ENCODE results near the gene COG7. TPM values are rescaled to one million over a fixed set of nuclear protein-coding genes. Genes with fewer than 3 reads are reported as not detected.

Gene COG7
- total RNA-seq, 1 experiment from 2014 or later, result 22.1 TPM

DNA sequence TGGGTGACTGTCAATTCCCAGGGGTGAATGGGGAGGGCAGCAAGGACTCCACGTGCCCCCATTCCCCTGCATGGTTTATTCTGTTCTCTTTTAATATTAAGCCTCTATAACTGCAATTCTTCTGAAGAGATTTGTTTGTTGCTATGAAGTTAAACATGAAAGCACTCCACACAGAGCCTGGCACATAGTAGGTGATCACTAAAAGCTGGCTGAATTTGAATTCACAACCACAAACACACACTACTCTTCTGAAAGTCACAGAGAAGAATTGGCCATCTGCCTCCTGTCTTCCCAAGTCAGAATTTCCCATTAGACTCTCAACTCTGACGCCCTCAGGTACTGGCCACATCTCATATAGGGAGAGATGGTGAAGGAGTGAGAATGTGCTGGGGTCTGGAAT lies 55.5 kb downstream of the COG7 start:
- Histone ChIP-seq H3K27me3 (ENCODE audit: insufficient read depth, low read length) (no peaks in the 10 kb centered on the region), H3K36me3 (ENCODE audit: control insufficient read depth in 1 of 2, insufficient read depth in 2 of 2, low read length in 2 of 2) (peaks cover 7 to 9% of the 10 kb centered on the region in 2 experiments; a peak in 2 of 4 replicates), H4K20me1 (ENCODE audit: insufficient read depth) (no peaks in the 10 kb centered on the region), H2AFZ (ENCODE audit: low read depth, low read length, poor library complexity, severe bottlenecking) (no peak overlapping the region), H3K9me2 (ENCODE audit: insufficient read depth) (no peaks in the 10 kb centered on the region), H3K79me2 (ENCODE audit: insufficient read depth, low read length) (no peaks in the 10 kb centered on the region), H3K9me3 (ENCODE audit: control insufficient read depth in 1 of 2, insufficient read depth in 1 of 2, low read depth in 1 of 2, low read length in 2 of 2) (no peaks in the 10 kb centered on the region), H3K27ac (ENCODE audit: low read depth, low read length) (no peak overlapping the region), H3K4me3 (replicated peaks in 1 of 2; ENCODE audit: low read depth in 1 of 2, low read length in 2 of 2) (no peak overlapping the region), H3K9ac (ENCODE audit: low read length) (no peak overlapping the region), H3K4me1 (ENCODE audit: control insufficient read depth in 1 of 2, insufficient read depth in 2 of 2, low read length in 2 of 2) (no peaks in the 10 kb centered on the region), H3K4me2 (ENCODE audit: low read length) (no peak overlapping the region)
- RAD21 ChIA-PET (ENCODE audit: low non-redundant PET in 1 of 2, low total read pairs in 2 of 2, uncharacterized antibody in 2 of 2, unreplicated experiment in 2 of 2), result no interaction called here
- no TSS peak for BruUV-seq (replicated peaks)
- intact Hi-C loops (cut with micrococcal nuclease), result no loop called here
- CTCF ChIA-PET, result no interaction called here
- ATAC-seq, result no peak
- POLR2A ChIA-PET, result no interaction called here
- DNase-seq (ENCODE audit: low read depth, low spot score), result no peak
- TF ChIP-seq EGR1 (IDR thresholded peaks at IDR 0.05; ENCODE audit: low read depth), result no peak
- TF ChIP-seq POLR2AphosphoS5 (IDR thresholded peaks at IDR 0.05; ENCODE audit: low read depth, low read length), result no peak
- TF ChIP-seq RAD21 (IDR thresholded peaks at IDR 0.05; ENCODE audit: low read depth), result no peak
- TF ChIP-seq TCF7L2 (IDR thresholded peaks at IDR 0.05; ENCODE audit: borderline replicate concordance, extremely low read depth, insufficient read depth, insufficient read length), result no peak
- TF ChIP-seq CEBPB (IDR thresholded peaks at IDR 0.05; ENCODE audit: low read depth), result no peak

DNA sequence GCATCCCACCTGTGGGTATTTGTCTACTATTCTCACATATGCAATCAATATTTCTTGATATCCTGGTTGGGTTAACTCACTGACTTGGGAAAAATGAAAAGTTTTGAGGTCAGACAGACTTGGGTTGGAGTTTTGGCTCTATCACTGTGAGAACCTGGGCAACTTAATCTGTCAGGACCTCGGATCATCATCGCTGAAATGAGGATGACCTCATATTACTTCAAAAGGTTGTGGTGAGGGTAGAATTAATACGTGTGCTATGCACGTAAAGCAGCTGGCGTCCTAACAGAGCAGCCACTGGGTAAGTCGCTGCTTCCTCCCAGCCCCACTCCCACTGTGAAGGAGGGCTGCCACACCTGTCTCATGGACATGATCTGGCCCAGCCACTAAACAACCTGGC lies 57.3 kb downstream of the COG7 start:
- POLR2A ChIA-PET, result no interaction called here
- no peak for DNase-seq (ENCODE audit: low read depth, low spot score)
- RAD21 ChIA-PET (ENCODE audit: low non-redundant PET in 1 of 2, low total read pairs in 2 of 2, uncharacterized antibody in 2 of 2, unreplicated experiment in 2 of 2), result no interaction called here

More for the DNA sequence above, 57.3 kb downstream of the COG7 start:
- no peak overlapping the region for H3K4me2 ChIP-seq (ENCODE audit: low read length)
- H3K79me2 ChIP-seq (ENCODE audit: insufficient read depth, low read length), result no peaks in the 10 kb centered on the region
- no peak overlapping the region for H3K9ac ChIP-seq (ENCODE audit: low read length)
- no peak overlapping the region for H3K4me3 ChIP-seq (replicated peaks in 1 of 2; ENCODE audit: low read depth in 1 of 2, low read length in 2 of 2)
- no peak for ATAC-seq
- no peaks in the 10 kb centered on the region for H3K27me3 ChIP-seq (ENCODE audit: insufficient read depth, low read length)
- no peaks in the 10 kb centered on the region for H4K20me1 ChIP-seq (ENCODE audit: insufficient read depth)
- TF ChIP-seq ZFX (IDR thresholded peaks at IDR 0.05), result no peak
- no peak for TF ChIP-seq POLR2AphosphoS5 (IDR thresholded peaks at IDR 0.05; ENCODE audit: low read depth, low read length)
- TF ChIP-seq CTCF (IDR thresholded peaks at IDR 0.05 in 2 of 3, conservative IDR thresholded peaks at IDR 0.05 in 1 of 3; ENCODE audit: borderline replicate concordance in 1 of 3, insufficient read depth in 1 of 3, low read depth in 2 of 3, low read length in 2 of 3), result no peak
- no peak for TF ChIP-seq YY1 (IDR thresholded peaks at IDR 0.05; ENCODE audit: extremely low read depth, insufficient replicate concordance, low read depth, low read length)
- no peak for TF ChIP-seq ELF1 (IDR thresholded peaks at IDR 0.05; ENCODE audit: borderline replicate concordance, low read depth)
- TF ChIP-seq ZBTB33 (IDR thresholded peaks at IDR 0.05; ENCODE audit: extremely low read depth, insufficient replicate concordance, low read length), result no peak
- no peak for TF ChIP-seq ZNF274 (IDR thresholded peaks at IDR 0.05; ENCODE audit: low read depth, low read length)
- no peak for TF ChIP-seq SP1 (IDR thresholded peaks at IDR 0.05; ENCODE audit: low read depth)
- no peak for TF ChIP-seq FOSL1 (IDR thresholded peaks at IDR 0.05; ENCODE audit: low read depth)
- no peak for TF ChIP-seq SRF (IDR thresholded peaks at IDR 0.05; ENCODE audit: low read depth)
- no peak for TF ChIP-seq EZH2phosphoT487 (IDR thresholded peaks at IDR 0.05; ENCODE audit: borderline replicate concordance)
- TF ChIP-seq CEBPB (IDR thresholded peaks at IDR 0.05; ENCODE audit: low read depth), result no peak
- no peak for TF ChIP-seq RAD21 (IDR thresholded peaks at IDR 0.05; ENCODE audit: low read depth)
- no peak for TF ChIP-seq CBX3 (IDR thresholded peaks at IDR 0.05; ENCODE audit: low read depth)
- TF ChIP-seq TCF7L2 (IDR thresholded peaks at IDR 0.05; ENCODE audit: borderline replicate concordance, extremely low read depth, insufficient read depth, insufficient read length), result no peak
- TF ChIP-seq EZH2 (IDR thresholded peaks at IDR 0.05), result no peak
- TF ChIP-seq JUND (IDR thresholded peaks at IDR 0.05), result no peak
- no peak for TF ChIP-seq EGR1 (IDR thresholded peaks at IDR 0.05; ENCODE audit: low read depth)
- TF ChIP-seq SIN3A (IDR thresholded peaks at IDR 0.05; ENCODE audit: low read depth), result no peak
- H3K9me3 ChIP-seq (ENCODE audit: control insufficient read depth in 1 of 2, insufficient read depth in 1 of 2, low read depth in 1 of 2, low read length in 2 of 2), result no peaks in the 10 kb centered on the region
- BruUV-seq (replicated peaks), result no TSS peak
- H3K4me1 ChIP-seq (ENCODE audit: control insufficient read depth in 1 of 2, insufficient read depth in 2 of 2, low read length in 2 of 2), result no peaks in the 10 kb centered on the region
- CTCF ChIA-PET, result no interaction called here
- peaks cover 5 to 9% of the 10 kb centered on the region in 2 experiments; a peak in 3 of 4 replicates for H3K36me3 ChIP-seq (ENCODE audit: control insufficient read depth in 1 of 2, insufficient read depth in 2 of 2, low read length in 2 of 2)
- intact Hi-C loops (cut with micrococcal nuclease), result no loop called here
- no peak overlapping the region for H3K27ac ChIP-seq (ENCODE audit: low read depth, low read length)
- no peak overlapping the region for H2AFZ ChIP-seq (ENCODE audit: low read depth, low read length, poor library complexity, severe bottlenecking)
- H3K9me2 ChIP-seq (ENCODE audit: insufficient read depth), result no peaks in the 10 kb centered on the region

Measured in HCT116 (cell line).